HG03457 (cell line): Measurements from ENCODE around the gene GATA1.

Experiments
- ATAC-seq: cut with Tn5 transposase; IDR thresholded peaks from one replicate; pipeline ENCODE4 v1.9.1; 2021; ENCODE audit warnings: moderate number of reproducible peaks; ENCODE audit not compliant: unreplicated experiment

The GATA1 gene

DNA sequence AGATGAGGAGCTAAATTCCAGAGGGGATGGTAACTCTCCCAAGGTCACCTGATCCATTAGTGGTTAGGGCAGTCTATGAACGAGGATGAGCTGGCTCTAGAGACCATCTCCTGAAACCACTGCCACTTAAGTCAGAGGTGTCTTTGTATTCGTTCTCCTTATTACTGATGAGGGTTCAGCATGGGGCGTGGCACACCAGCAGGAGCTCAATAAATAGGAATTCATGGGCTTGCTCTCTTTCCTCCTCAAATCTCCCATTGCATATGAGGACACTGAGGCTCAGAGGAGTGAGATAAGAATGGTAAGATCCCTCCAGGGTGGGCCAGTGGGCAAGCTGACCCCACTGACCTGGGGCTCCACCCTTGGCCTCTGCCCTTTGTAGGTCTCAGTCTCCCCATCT is 1.7 kb upstream of the GATA1 start:
- ATAC-seq: no peak

- ATAC-seq: no peak
Observed at GRCh38 chrX:48785186-48785539, 1.2 kb upstream of the GATA1 start.

DNA sequence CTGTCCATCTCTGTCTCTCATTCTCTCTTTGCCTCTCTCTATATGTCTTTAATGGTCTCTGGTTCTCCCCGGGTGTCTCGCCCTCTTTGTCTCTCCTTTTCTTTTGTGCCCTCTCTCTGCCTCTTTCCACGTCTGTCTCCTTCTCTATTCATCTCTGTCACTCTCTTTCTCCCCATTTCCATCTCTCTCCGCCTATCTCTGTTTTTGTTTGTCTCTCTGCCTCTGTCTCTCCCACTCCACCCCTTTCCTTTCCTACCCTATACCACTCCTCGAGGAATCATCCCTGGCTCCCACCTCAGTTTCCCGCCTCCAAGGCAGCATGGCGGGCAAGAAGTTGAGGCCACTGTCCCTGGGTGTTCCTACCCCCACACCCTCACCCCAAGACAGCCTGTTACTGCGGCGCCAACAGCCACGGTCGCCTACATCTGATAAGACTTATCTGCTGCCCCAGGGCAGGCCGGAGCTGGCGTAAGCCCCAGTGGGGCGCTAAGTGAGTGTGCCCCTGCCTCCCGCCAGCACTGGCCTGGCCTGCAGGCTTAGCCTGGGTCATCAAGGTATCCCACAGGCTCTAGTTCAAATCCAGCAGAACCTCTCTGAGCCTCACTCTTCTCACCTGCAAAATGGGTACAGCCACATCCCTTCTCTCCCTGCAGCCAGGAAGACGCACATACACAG is 713 bp upstream of the GATA1 start:
- no peak for ATAC-seq

DNA sequence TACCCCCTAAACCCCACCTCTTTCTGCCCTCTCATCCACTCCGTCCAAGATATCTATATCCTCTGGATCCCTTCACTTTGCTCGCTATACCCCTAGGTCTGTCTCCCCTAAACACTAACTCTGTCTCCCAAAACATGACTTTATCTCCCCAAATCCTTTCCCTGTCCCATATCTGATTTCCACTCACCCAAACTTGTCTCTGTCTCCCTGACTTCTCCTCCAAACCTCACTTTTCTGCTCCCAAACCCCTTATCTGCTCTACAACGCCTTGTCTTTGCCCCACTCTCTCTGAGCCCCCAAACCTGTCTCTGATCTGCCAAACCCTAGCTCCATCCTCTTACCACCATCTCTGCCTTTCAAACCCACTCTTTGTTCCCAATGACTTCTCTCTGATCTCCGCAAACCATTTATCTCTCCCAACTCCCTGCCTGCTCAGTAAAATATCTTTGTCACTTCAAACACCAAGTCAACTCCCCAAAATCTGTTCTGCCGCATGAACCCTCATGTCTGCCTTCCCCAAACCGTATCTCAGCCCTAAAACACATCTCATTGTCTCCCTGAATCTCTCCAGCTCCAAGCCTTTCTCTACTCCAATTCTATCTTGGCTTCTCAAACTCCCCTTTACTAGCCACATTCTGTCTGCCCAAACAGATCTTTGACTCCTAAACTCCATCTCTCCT is 575 bp downstream of the GATA1 start:
- no peak for ATAC-seq

DNA sequence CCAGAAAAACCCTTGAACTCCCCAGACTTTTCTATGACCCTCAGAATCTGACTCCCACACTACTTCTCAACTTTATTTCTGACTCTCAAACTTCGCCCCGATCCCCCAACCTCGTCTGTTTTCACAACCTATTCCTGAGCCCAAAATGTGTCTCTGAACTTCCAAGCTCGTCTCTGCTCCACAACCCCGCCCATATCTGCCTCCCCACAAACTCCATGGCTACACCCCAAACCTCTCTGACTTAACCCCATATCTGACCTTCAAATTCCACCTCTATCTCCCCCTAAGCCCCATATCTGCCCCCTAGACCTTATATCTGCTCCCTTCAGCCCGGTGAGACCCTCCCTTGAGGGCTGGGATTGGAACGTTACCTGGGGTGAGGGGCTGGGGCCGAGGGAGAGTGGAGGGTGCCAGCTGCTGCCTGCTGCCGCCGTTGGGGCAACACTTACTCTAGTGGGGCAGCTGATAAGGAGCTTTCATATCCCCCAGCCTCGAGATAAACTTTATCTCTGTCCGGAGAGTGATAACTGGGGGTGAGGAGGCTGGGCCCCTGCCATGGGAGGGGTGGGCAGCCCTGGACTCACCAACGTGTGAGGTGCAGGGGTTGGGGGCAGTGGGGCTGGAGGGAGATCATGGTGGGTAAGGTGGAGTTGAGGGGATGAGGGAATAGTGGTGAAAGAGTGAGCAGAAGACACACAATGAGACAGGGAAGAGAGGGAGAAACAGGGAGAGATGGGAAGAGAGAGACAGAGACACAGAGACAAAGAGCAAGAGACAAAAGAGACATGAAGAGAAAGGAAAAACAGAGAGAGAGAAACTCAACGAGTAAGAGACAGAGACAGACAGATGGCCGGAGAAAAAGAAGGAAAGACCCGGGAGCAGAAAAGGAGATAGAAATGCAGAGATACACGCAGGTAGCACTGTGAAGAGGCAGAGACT is 1.4 kb downstream of the GATA1 start:
- ATAC-seq: no peak

DNA sequence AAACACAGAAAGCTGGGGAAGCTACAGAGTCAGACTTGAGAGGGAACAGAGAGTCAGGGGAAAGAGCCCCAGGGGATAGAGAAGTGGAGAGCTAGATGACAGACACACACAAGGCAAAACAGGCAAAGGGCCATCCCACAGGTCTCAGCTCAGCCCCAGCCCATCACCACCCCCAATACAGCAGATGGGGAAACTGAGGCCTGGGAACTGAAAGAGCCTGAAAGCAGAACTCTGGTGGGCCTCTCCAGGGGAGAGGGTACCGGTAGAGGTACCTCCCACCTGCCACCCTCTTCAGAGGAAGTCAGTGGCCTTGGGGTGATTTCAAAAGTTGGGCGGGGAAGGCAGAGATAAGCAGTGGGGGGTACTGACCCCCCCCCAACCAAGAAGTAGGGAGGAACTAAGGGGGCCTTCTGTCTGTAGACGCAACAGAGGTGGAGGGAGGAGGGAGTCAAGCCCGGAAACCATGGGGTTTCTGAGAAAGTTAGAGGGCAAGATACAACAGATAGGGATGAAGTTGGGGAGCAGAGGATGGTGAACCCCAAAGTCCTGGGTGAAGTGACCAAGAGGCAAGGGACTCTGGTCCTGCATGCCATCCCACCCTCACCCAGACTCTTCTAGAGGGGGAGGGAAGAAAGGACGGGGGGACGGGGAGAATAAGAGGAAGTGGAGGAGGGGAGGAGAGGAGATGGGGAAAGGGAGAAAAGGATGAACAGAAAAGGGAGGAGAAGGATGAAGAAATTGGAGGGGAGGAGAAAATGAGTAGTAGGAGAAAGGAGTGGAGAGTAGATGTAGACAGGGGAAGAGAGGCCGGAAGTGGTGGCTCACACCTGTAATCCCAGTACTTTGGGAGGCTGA is 3.2 kb downstream of the GATA1 start:
- no peak for ATAC-seq

GRCh38 chrX:48790477-48790876 is 4.1 kb downstream of the GATA1 start:
- no peak for ATAC-seq

- ATAC-seq: no peak
Observed at GRCh38 chrX:48791063-48791820, 4.9 kb downstream of the GATA1 start.

- no peak for ATAC-seq
Observed at GRCh38 chrX:48792219-48792618, 5.8 kb downstream of the GATA1 start.

GRCh38 chrX:48793935-48794334 is 7.5 kb downstream of the GATA1 start:
- no peak for ATAC-seq

- no peak for ATAC-seq
Observed at GRCh38 chrX:48794340-48794910, 8.0 kb downstream of the GATA1 start.

DNA sequence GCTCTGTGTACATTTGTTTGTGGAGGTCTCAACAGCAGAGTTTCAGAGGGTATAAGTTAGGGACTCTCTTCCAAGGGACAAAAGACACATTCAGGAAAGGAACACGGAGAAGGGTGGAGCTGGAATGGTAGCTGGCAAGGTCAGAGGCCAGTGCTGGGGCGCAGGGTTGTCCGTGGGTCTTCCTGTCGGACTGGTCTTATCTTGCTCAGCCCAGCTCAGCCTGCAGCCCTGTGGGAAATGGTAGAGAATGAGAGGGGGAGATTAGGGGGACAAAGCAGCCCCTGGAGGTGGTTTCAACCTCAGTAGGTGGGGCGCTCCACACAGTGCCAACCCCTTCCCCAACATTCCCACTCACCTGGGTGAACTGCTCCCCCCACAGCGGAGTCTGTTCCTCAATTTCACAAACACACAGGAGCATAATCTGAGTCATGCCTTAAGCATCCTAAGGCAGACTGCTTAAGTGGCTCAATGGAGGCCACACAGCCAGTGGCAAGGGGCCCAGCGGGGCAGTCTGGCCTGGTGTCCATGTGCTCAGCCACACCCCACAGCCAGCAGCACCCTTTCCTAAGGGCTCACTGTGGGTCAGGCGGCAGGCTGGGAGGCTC is 8.6 kb downstream of the GATA1 start:
- no peak for ATAC-seq

- ATAC-seq: no peak
Observed at GRCh38 chrX:48798318-48798717, 11.9 kb downstream of the GATA1 start.

DNA sequence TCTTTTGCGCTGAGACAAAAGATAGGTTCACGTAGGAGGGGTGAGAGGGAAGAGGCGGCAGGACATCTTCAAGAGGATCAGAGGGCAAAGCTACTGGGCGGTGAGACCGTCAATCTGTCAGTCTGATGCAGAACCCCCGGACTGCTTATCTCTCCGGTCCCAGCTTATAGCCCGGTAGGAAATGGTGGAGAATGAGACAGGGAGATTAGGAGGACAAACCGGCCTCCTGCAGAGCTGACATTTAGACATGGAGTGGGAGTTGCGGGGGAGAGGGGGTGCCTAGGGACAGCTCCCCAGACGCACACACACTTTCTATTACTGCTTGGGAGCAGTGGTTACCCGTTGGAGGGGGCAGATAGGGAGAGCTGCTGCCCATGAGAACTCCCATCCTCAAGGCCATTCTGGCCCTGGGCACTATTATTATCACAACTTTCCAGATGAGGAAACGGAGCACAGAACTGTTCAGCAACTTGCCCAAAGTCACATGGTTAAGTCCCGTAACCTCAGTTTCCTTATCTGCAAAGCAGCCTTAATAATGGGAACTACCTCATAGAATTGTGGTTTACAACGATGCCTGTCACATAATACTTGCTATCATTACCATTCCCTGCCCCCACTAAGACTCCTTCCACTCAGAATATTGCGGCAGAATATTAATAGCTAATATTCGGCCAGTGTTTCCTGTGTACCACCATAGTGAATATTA is 14.3 kb downstream of the GATA1 start:
- no peak for ATAC-seq

GRCh38 chrX:48801280-48802088 is 15.1 kb downstream of the GATA1 start, which contains the start of gene HDAC6:
TSS of gene HDAC6 (plus strand) at chrX:48802067. CDS start at chrX:48802693, 626 bp downstream.
- peak; percentile 80 for ATAC-seq

DNA sequence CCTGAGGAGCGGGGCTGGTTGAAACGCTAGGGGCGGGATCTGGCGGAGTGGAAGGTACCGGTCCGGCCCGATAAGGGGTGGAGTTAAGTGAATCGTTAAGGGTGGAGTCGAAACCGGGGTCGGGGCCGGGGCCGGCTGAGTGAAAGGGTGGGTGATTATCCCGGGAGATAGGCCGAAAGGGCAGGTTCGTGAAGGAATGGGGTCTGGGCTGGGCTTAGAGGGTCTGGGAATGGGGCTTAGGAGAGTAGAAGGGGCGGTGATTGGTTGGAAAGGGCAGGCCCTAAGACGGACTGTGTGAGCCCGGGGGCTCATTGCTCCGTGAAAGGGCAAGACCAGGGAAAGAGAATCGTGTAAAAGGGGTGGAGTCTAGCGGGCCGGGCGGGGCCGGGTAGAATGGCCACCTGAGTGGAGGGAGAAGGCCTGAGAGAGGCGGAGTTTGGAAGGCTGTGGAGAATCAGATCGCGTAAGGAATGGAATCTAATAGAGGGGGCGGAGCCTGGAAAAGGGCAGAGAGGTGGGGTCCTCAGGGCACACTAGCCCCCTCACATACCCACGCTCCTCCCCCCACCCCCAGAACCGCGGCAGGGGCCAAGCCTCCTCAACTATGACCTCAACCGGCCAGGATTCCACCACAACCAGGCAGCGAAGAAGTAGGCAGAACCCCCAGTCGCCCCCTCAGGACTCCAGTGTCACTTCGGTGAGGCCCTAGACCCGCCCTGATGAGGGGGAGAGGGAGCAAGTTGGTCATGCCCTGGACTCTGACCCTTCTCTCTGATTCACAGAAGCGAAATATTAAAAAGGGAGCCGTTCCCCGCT is 15.9 kb downstream of the GATA1 start:
- peak; percentile 34 for ATAC-seq

DNA sequence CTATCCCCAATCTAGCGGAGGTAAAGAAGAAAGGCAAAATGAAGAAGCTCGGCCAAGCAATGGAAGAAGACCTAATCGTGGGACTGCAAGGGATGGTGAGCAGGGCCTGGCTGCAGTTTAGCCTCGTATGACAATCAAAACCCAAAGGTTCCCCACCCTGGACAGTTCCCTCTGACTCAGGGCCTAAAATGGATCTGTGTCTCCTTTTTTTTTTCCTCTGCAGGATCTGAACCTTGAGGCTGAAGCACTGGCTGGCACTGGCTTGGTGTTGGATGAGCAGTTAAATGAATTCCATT is 16.5 kb downstream of the GATA1 start:
- no peak for ATAC-seq
